ENCODE data around the gene PKD1L1.
"Not testable (repeated sequence)": the region's sequence is repeated elsewhere in the genome, so short reads cannot be mapped to it uniquely, and the experiment has no call there.

Gene PKD1L1, protein sequence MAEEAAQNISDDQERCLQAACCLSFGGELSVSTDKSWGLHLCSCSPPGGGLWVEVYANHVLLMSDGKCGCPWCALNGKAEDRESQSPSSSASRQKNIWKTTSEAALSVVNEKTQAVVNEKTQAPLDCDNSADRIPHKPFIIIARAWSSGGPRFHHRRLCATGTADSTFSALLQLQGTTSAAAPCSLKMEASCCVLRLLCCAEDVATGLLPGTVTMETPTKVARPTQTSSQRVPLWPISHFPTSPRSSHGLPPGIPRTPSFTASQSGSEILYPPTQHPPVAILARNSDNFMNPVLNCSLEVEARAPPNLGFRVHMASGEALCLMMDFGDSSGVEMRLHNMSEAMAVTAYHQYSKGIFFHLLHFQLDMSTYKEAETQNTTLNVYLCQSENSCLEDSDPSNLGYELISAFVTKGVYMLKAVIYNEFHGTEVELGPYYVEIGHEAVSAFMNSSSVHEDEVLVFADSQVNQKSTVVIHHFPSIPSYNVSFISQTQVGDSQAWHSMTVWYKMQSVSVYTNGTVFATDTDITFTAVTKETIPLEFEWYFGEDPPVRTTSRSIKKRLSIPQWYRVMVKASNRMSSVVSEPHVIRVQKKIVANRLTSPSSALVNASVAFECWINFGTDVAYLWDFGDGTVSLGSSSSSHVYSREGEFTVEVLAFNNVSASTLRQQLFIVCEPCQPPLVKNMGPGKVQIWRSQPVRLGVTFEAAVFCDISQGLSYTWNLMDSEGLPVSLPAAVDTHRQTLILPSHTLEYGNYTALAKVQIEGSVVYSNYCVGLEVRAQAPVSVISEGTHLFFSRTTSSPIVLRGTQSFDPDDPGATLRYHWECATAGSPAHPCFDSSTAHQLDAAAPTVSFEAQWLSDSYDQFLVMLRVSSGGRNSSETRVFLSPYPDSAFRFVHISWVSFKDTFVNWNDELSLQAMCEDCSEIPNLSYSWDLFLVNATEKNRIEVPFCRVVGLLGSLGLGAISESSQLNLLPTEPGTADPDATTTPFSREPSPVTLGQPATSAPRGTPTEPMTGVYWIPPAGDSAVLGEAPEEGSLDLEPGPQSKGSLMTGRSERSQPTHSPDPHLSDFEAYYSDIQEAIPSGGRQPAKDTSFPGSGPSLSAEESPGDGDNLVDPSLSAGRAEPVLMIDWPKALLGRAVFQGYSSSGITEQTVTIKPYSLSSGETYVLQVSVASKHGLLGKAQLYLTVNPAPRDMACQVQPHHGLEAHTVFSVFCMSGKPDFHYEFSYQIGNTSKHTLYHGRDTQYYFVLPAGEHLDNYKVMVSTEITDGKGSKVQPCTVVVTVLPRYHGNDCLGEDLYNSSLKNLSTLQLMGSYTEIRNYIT (N-terminal part only)

DNA sequence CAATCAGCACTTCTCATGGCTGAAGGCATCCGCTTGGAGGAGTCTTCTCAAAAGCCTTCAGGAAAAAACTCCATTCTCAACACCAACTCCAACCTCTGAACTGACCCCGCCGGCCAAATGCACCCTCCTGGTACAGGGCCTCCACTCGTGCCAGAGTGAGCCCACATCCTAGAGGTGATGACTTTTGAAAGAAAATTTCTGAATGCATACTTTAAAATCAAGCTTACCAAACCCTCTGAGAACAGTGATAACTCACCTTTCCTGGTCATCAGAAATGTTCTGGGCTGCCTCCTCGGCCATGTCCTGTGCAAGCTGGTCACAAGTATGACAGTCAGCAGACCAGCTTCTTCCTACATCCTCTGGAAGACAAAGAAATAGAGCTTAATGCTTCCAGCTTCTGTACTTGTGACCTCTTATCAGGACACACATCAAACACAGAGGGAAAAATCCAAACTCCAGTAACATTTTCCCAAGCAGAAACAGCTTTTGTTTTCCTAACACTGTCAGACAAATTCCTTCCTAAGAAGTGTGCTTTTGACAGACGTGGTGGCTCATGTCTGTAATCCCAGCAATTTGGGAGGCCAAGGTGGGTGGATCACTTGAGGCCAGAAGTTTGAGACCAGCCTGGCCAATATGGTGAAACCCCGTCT lies at the start of gene PKD1L1:
Gene PKD1L1 (minus strand): TSS at position 326 of the 650 bp plus-strand sequence. CDS start 26 bp downstream, at position 300.
- no peak for DNase-seq (ENCODE audit: insufficient read length, low spot score)
- no peak for TF ChIP-seq POLR2A (IDR thresholded peaks at IDR 0.05; ENCODE audit: low read depth, low read length)
- FAIRE-seq, result no peak

DNA sequence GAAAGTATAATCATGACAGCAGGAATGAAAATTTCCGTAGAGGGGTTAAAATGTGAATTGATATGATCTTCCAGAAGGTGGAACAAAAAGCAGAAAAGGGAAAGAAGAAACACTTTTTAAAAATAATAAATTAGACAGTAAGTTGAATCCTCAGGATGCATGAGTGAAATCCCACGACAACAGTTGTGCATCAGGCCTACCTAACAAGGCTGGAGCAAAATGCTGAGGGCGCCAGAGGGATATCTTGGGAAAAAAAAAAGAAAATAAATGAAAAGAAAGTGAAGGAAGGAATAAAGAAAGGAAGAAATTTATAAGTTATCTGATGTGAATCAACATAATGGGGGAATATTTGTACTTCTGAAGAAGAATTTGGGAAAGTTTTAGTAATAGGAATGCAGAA lies 44.2 kb upstream of the PKD1L1 start:
- FAIRE-seq (no peak), DNase-seq (ENCODE audit: insufficient read length, low spot score) (no peak)
- TF ChIP-seq POLR2A (IDR thresholded peaks at IDR 0.05; ENCODE audit: low read depth, low read length), result no peak

DNA sequence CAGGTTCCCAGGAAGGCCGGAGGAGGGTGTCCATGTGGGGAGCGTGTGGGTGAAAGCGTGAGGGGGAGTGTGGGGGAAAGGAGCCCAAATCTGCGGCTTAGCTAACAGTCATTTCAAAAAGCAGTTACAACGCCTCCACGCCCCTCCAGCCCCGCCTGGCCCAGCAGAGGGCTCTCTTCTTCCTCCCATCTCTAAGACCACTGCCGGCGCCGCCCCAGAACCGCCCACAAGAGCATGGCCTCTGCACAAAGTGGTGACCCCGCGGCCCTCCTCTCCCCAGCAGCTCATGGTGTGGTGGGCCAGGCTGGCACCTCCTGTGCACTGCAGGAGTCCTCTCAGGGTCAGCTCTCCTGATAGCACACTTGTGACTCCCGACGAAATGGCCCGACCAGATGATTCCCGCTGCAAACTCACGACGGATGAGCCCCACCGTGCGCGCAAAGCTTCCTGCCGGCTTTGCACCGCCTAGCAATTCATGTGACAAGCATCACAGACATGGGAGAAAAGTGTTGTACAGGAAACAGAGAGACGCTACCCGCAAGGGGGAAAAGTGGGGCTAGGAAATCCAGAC lies 43.6 kb upstream of the PKD1L1 start:
- TF ChIP-seq POLR2A (IDR thresholded peaks at IDR 0.05; ENCODE audit: low read depth, low read length), result peak; percentile 63; the same call in 1 of the 2 replicates
- DNase-seq (ENCODE audit: insufficient read length, low spot score) (peak; percentile 81), FAIRE-seq (peak; percentile 94)

DNA sequence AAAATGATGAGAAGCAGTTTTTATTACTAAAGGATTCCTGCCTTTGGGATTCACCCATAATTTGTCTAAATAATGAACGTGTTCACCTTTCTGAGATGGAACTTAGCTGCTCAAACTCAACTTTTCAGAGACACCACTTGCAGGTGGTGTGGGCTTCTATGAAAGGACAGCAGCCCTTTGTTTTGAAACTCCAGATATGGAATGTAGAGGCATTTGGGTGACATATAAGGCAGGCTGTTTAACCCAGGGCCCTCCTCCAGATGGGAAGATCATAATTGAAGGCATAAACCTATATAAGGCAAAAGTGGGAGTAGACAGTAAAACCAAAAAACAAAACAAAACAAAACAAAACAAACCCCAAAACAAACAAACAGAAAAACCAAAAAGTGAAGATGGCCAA lies 43.0 kb upstream of the PKD1L1 start:
- no peak for FAIRE-seq
- DNase-seq (ENCODE audit: insufficient read length, low spot score), result no peak

DNA sequence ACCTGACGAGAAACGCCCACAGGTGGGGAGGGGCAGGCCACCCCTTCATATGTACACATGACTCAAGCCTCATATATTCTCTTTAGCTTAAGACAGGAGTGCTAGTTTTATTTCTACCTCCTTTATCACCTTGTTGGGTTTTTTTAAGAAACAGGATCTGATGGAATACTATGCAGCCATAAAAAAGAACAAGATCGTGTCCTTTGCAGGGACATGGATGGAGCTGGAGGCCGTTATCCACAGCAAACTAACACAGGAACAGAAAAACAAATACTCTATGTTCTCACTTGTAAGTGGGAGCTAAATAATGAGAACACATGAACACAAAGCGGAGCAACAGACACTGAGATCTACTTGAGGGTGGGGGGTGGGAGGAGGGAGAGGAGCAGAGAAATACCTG lies 42.3 kb upstream of the PKD1L1 start:
- FAIRE-seq (no peak), DNase-seq (ENCODE audit: insufficient read length, low spot score) (no peak)
- TF ChIP-seq POLR2A (IDR thresholded peaks at IDR 0.05; ENCODE audit: low read depth, low read length), result no peak

More for the DNA sequence above, 43.0 kb upstream of the PKD1L1 start:
- TF ChIP-seq POLR2A (IDR thresholded peaks at IDR 0.05; ENCODE audit: low read depth, low read length), result no peak

DNA sequence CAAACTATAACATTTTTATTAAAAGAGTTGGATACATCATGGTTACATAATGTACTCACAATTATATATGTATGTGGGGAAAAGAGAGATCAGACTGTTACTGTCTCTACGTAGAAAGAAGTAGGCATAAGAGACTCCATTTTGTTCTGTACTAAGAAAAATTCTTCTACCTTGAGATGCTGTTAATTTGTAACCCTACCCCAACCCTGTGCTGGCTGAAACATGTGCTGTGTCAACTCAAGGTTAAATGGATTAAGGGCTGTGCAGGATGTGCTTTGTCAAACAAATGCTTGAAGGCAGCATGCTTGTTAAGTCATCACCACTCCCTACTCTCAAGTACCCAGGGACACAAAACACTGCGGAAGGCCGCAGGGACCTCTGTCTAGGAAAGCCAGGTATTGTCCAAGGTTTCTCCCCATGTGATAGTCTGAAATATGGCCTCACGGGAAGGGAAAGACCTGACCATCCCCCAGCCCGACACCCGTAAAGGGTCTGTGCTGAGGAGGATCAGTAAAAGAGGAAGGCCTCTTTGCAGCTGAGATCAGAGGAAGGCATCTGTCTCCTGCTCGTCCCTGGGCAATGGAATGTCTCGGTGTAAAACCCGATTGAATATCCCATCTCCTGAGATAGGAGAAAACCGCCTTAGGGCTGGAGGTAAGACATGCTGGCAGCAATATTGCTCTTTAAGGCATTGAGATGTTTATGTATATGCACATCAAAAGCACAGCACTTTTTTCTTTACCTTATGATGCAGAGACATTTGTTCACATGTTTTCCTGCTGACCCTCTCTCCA lies 41.5 kb upstream of the PKD1L1 start:
- FAIRE-seq; DNase-seq (ENCODE audit: insufficient read length, low spot score): not testable (repeated sequence)

DNA sequence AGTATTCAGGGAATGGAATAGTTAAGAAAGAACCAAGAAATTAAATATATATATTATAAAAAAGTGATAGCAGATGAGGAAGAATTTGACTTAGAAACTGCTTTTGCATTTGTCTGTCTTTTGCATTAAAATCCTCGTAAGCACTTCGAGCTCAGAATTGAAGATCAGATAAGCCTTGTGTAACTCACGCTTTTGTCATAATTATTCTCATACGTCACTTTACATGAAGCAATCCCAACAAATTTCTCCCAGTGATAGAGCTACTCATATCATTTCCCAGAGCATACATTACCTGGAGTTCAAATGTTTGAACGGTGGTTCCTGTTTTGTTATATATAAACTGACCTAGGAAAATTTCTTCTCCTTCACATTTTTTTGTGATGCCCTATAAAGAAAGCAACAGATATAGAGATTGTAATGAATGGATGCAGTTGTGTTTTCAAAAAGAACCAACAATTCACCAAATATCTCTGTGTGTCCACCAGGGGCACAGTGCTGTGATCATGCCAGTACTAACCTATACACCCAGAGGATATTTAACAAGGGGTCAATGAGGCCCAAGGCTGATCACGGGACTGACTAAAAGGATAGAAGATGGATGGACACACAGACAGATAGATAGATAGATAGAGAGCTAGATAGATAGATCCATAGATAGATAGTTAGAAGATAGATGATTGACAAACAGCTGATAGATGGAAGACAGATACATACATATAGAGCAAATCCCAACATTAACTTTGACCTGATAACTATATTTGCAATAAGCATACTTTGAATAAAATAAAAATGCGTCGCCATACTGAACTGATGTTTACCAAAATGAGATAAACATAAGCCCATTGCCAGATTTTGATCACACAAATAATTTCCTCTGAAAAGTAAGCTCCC lies 40.5 kb upstream of the PKD1L1 start:
- DNase-seq (ENCODE audit: insufficient read length, low spot score) (no peak), FAIRE-seq (no peak)
- TF ChIP-seq POLR2A (IDR thresholded peaks at IDR 0.05; ENCODE audit: low read depth, low read length), result no peak

DNA sequence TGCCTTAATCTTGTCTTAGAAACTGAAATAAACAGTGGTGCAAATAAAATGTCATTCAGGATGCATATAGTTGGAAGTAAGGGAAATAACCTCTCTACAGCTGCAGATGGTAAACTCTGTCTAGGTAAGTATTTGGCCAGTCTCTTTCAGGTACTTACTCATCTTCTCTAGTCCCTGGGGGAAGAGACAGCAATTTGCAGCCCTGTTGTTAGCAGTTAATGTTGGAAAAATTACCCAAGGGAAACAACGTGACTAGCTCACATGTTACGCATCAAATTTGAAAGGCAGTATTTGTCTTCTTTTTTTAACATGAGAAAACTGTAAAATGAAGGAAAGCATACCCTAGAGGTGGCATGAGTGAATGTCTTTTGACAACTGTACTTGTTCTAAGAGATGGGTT lies 34.3 kb upstream of the PKD1L1 start:
- no peak for TF ChIP-seq POLR2A (IDR thresholded peaks at IDR 0.05; ENCODE audit: low read depth, low read length)
- DNase-seq (ENCODE audit: insufficient read length, low spot score) (no peak), FAIRE-seq (no peak)

DNA sequence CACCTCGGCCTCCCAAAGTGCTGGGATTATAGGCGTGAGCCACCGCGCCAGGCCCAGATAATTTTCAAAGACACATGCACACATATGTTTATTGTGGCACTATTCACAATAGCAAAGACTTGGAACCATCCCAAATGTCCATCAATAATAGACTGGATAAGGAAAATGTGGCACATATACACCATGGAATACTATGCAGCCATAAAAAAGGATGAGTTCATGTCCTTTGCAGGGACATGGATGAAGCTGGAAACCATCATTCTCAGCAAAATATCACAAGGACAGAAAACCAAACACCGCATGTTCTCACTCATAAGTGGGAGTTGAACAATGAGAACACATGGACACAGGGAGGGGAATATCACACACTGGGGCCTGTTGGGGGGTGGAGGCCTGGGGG lies 32.4 kb upstream of the PKD1L1 start:
- FAIRE-seq; DNase-seq (ENCODE audit: insufficient read length, low spot score): not testable (repeated sequence)

DNA sequence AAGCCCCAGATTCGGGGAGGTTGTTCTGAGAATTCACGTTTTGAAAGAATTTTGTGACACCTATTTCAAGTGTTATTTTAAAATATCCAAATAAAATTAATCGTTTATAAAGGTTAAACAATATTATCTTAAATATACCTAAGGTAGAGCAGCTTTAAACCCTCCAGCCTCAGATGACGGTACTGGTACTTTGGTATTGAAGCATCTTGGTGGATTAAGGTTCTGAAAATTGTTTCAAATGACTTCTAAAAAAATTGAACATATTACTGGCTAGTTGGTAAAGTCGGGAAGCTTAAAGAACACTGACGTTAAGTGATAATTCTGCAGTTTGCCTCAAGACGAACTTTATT lies 31.5 kb upstream of the PKD1L1 start:
- TF ChIP-seq POLR2A (IDR thresholded peaks at IDR 0.05; ENCODE audit: low read depth, low read length), result no peak
- no peak for FAIRE-seq

DNA sequence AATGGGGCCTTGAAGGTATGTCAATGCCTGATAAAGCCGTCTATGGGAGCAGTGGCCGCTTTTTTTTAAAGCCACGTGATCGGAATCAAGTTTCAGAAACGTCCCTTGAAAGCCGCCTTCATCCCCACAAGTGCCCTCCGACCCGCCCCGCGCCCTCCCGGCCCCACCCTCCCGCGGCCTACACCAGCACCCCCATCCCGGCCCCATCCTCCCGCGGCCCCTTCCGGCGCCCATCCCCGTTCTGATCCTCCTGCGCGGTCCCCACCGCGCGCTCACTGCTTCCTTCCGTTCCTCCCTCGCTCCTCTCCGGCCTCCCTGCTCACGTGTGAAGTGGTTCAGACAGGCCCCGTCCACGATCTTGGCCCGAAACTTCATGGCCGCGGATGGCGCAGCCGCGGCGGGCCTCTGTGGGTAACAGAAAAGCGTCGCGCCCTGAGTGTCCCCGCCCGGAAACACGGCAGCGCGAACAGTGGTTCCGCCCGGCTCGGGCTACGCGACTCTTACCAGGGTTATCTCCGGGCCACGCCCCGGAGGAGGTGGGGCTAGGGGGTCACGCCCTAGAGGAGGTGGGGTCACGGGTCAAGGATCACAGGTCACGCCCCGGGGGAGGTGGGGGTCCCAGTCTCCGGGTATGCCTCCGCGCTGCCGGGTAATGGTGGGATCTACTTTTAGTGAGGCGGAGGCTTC lies 31.0 kb upstream of the PKD1L1 start, which contains the start of gene HUS1:
Gene HUS1 (minus strand): TSS at position 471 of the 687 bp plus-strand sequence. CDS start 96 bp downstream, at position 375.
- FAIRE-seq, result peak; percentile 53
- peak; percentile 97 for DNase-seq (ENCODE audit: insufficient read length, low spot score)
- TF ChIP-seq POLR2A (IDR thresholded peaks at IDR 0.05; ENCODE audit: low read depth, low read length), result peak; percentile 90

More for the DNA sequence above, 31.5 kb upstream of the PKD1L1 start:
- no peak for DNase-seq (ENCODE audit: insufficient read length, low spot score)

All from H54 (cell line).